ENCODE results near the gene SP2.

The SP2 gene

GRCh38 chr17:47889734-47890529, 6.1 kb upstream of the SP2 start:
- peak; percentile 91 for DNase-seq (ENCODE audit: low read depth)

- no peak for DNase-seq (ENCODE audit: low read depth)
Measured at GRCh38 chr17:47891545-47892088, 4.4 kb upstream of the SP2 start.

GRCh38 chr17:47894498-47895346, 1.3 kb upstream of the SP2 start:
- no peak for DNase-seq (ENCODE audit: low read depth)

GRCh38 chr17:47895347-47895855, 635 bp upstream of the SP2 start:
- DNase-seq (ENCODE audit: low read depth), result no peak

- DNase-seq (ENCODE audit: low read depth), result no peak
Measured at GRCh38 chr17:47896672-47897490, 845 bp downstream of the SP2 start.

- DNase-seq (ENCODE audit: low read depth), result no peak
Measured at GRCh38 chr17:47897561-47897960, 1.5 kb downstream of the SP2 start.

GRCh38 chr17:47898241-47898640, 2.2 kb downstream of the SP2 start:
- DNase-seq (ENCODE audit: low read depth), result no peak

- DNase-seq (ENCODE audit: low read depth), result no peak
Measured at GRCh38 chr17:47899643-47900042, 3.6 kb downstream of the SP2 start.

- no peak for DNase-seq (ENCODE audit: low read depth)
Measured at GRCh38 chr17:47901423-47901822, 5.4 kb downstream of the SP2 start.

GRCh38 chr17:47902039-47902744, 6.2 kb downstream of the SP2 start:
- no peak for DNase-seq (ENCODE audit: low read depth)

GRCh38 chr17:47905221-47905733, 9.2 kb downstream of the SP2 start:
- no peak for DNase-seq (ENCODE audit: low read depth)

GRCh38 chr17:47906443-47906842, 10.4 kb downstream of the SP2 start:
- DNase-seq (ENCODE audit: low read depth), result no peak

- DNase-seq (ENCODE audit: low read depth), result no peak
Measured at GRCh38 chr17:47907932-47908562, 12.0 kb downstream of the SP2 start.

GRCh38 chr17:47913050-47913449, 17.0 kb downstream of the SP2 start:
- DNase-seq (ENCODE audit: low read depth), result no peak

- no peak for DNase-seq (ENCODE audit: low read depth)
Measured at GRCh38 chr17:47914306-47914948, 18.4 kb downstream of the SP2 start.

GRCh38 chr17:47915776-47916398, 19.9 kb downstream of the SP2 start:
- DNase-seq (ENCODE audit: low read depth), result no peak

- DNase-seq (ENCODE audit: low read depth), result no peak
Measured at GRCh38 chr17:47916489-47917208, 20.6 kb downstream of the SP2 start.

- no peak for DNase-seq (ENCODE audit: low read depth)
Measured at GRCh38 chr17:47917581-47917980, 21.5 kb downstream of the SP2 start.

GRCh38 chr17:47918006-47918405, 22.0 kb downstream of the SP2 start:
- DNase-seq (ENCODE audit: low read depth), result no peak

All from stimulated activated CD8-positive, alpha-beta memory T cell treated with anti-CD3 and anti-CD28 coated beads, Interleukin-15, amount 100 ng/mL, for 24 hours (primary cell).